ENCODE data around the gene FBLN2. TPM values are rescaled to one million over a fixed set of nuclear protein-coding genes. Genes with fewer than 3 reads are reported as not detected.

The FBLN2 gene
- total RNA-seq, 1 experiment from 2014 or later, result 7.4 TPM

DNA sequence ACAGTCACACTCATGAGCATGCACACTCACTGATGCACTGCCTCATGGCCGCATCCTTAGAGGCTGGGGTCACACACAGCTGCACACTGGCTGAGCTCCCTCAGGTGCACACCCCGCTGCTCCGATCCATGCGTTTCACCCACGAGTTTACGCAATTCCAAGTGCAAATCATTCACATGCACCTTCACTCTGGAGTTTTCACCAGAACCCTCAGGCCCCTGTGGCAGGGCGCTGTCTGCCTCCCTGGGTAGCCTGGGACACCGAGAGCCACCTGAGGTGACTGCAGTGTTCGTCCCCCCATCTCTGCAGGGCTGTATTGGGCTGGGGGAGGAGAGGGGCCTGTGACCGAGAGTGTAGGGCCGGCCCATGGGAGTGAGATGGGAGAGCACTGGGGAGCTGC is 134.8 kb downstream of the FBLN2 start:
- Histone ChIP-seq H3K4me1 (replicated peaks) (no peaks in the 10 kb centered on the region), H3K27ac (no peak overlapping the region), H3K27me3 (replicated peaks) (peaks cover 15% of the 10 kb centered on the region; the same call in 1 of the 2 replicates), H3K9me3 (replicated peaks) (no peaks in the 10 kb centered on the region), H3K4me3 (no peak overlapping the region), H3K36me3 (no peaks in the 10 kb centered on the region)
- DNase-seq (ENCODE audit: low read depth in 1 of 2, low spot score in 2 of 2), result no peak

- no peaks in the 10 kb centered on the region for H3K4me1 ChIP-seq (replicated peaks)
- H3K27ac ChIP-seq, result no peak overlapping the region
- H3K4me3 ChIP-seq, result no peak overlapping the region
- no peaks in the 10 kb centered on the region for H3K9me3 ChIP-seq (replicated peaks)
- no peaks in the 10 kb centered on the region for H3K36me3 ChIP-seq
- H3K27me3 ChIP-seq (replicated peaks), result peaks cover 15% of the 10 kb centered on the region; the same call in 1 of the 2 replicates
- DNase-seq (ENCODE audit: low read depth in 1 of 2, low spot score in 2 of 2), result no peak
These were observed 135.4 kb downstream of the FBLN2 start for GRCh38 chr3:13684350-13684749.

DNA sequence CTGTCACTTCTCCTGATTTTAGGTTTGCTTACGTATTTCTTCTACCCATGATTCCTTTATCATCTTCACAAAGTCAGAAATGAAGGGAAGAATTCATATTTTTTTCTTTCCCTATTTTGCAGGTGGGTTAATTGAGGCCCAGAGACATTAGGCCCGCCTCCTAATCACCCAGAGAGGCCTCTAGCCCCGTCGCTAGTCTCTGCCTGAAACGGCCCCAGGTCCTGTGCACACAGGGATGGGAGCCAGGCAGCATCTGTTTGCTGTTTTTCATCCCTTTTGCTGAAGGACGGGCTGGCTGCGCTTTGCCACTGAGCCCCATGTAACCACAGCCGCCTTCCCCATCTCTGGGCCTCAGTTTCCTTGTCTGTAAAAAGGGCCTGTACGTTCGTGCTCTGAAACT is 135.9 kb downstream of the FBLN2 start:
- DNase-seq (ENCODE audit: low read depth in 1 of 2, low spot score in 2 of 2), result no peak
- Histone ChIP-seq H3K27me3 (replicated peaks) (peaks cover 15% of the 10 kb centered on the region; the same call in 1 of the 2 replicates), H3K9me3 (replicated peaks) (no peaks in the 10 kb centered on the region), H3K4me3 (no peak overlapping the region), H3K36me3 (no peaks in the 10 kb centered on the region), H3K27ac (no peak overlapping the region), H3K4me1 (replicated peaks) (no peaks in the 10 kb centered on the region)

GRCh38 chr3:13685721-13686120 is 136.8 kb downstream of the FBLN2 start:
- Histone ChIP-seq H3K4me1 (replicated peaks) (no peaks in the 10 kb centered on the region), H3K9me3 (replicated peaks) (no peaks in the 10 kb centered on the region), H3K27me3 (replicated peaks) (peaks cover 19% of the 10 kb centered on the region), H3K27ac (no peak overlapping the region), H3K4me3 (no peak overlapping the region), H3K36me3 (no peaks in the 10 kb centered on the region)
- DNase-seq (ENCODE audit: low read depth in 1 of 2, low spot score in 2 of 2), result no peak

- no peak overlapping the region for H3K27ac ChIP-seq
- no peaks in the 10 kb centered on the region for H3K36me3 ChIP-seq
- H3K4me1 ChIP-seq (replicated peaks), result no peaks in the 10 kb centered on the region
- peaks cover 21% of the 10 kb centered on the region for H3K27me3 ChIP-seq (replicated peaks)
- no peak for DNase-seq (ENCODE audit: low read depth in 1 of 2, low spot score in 2 of 2)
- no peak overlapping the region for H3K4me3 ChIP-seq
- no peaks in the 10 kb centered on the region for H3K9me3 ChIP-seq (replicated peaks)
These were observed 137.6 kb downstream of the FBLN2 start for GRCh38 chr3:13686367-13687160.

GRCh38 chr3:13687517-13687943 is 138.6 kb downstream of the FBLN2 start:
- Histone ChIP-seq H3K4me3 (no peak overlapping the region), H3K36me3 (no peaks in the 10 kb centered on the region), H3K27me3 (replicated peaks) (peaks cover 21% of the 10 kb centered on the region), H3K9me3 (replicated peaks) (no peaks in the 10 kb centered on the region), H3K27ac (no peak overlapping the region), H3K4me1 (replicated peaks) (no peaks in the 10 kb centered on the region)
- no peak for DNase-seq (ENCODE audit: low read depth in 1 of 2, low spot score in 2 of 2)

Other genes with a start within 250 kb of the FBLN2 start
- gene NUP210, start 128.8 kb upstream of the FBLN2 start, total RNA-seq (2014; rRNA removed; shearing (Covaris generic)), result 0.05 TPM in 1 of 2 replicates, not detected in the other
- 4.8 and 8.1 TPM in 2 replicates for gene HDAC11, start 68.8 kb upstream of the FBLN2 start, total RNA-seq (2014; rRNA removed; shearing (Covaris generic))